Activated CD8-positive, alpha-beta memory T cell treated with anti-CD3 and anti-CD28 coated beads, Interleukin-2, amount 50 U/mL, for 1 hour (primary cell): Measurements from ENCODE around the gene PPIL6.
A peak's percentile ranks its signal among the peaks of the same experiment; 100 is the strongest.

ENCODE experiments used
- DNase-seq: peaks from one replicate; pipeline ENCODE4 v3.0.0-alpha.2; 2020; ENCODE audit errors: extremely low read depth

PPIL6 gene

GRCh38 chr6:109440331-109441068 lies at the start of gene PPIL6, which contains the start of gene SMPD2:
Gene PPIL6 (minus strand): TSS chr6:109440628. CDS start chr6:109440590, 38 bp downstream.
Gene SMPD2 (plus strand): TSS chr6:109440724. CDS start chr6:109441122, 398 bp downstream.
- DNase-seq, result no peak

- no peak for DNase-seq
Measured at GRCh38 chr6:109488001-109488400, 47.6 kb upstream of the PPIL6 start.

GRCh38 chr6:109486068-109486467 lies 45.6 kb upstream of the PPIL6 start:
- no peak for DNase-seq

- DNase-seq, result no peak
Measured at GRCh38 chr6:109485266-109485935, 45.0 kb upstream of the PPIL6 start.

GRCh38 chr6:109484122-109484521 lies 43.7 kb upstream of the PPIL6 start:
- DNase-seq, result no peak

- DNase-seq, result no peak
Measured at GRCh38 chr6:109483735-109484057, 43.3 kb upstream of the PPIL6 start.

- DNase-seq, result peak; percentile 74
Measured at GRCh38 chr6:109482905-109483734, 42.7 kb upstream of the PPIL6 start, which contains the start of gene ZBTB24. Gene ZBTB24 (minus strand): TSS chr6:109483219. CDS start chr6:109482026, 1,193 bp downstream.

GRCh38 chr6:109480993-109481480 lies 40.6 kb upstream of the PPIL6 start:
- DNase-seq, result no peak

- no peak for DNase-seq
Measured at GRCh38 chr6:109478841-109479624, 38.6 kb upstream of the PPIL6 start.

GRCh38 chr6:109478222-109478805 lies 37.9 kb upstream of the PPIL6 start:
- DNase-seq, result no peak

- DNase-seq, result no peak
Measured at GRCh38 chr6:109477725-109478124, 37.3 kb upstream of the PPIL6 start.

- DNase-seq, result no peak
Measured at GRCh38 chr6:109477184-109477583, 36.8 kb upstream of the PPIL6 start.

- DNase-seq, result no peak
Measured at GRCh38 chr6:109475625-109476024, 35.2 kb upstream of the PPIL6 start.

- no peak for DNase-seq
Measured at GRCh38 chr6:109474995-109475394, 34.6 kb upstream of the PPIL6 start.

GRCh38 chr6:109473120-109473519 lies 32.7 kb upstream of the PPIL6 start:
- DNase-seq, result no peak

GRCh38 chr6:109472132-109472995 lies 31.9 kb upstream of the PPIL6 start:
- no peak for DNase-seq

GRCh38 chr6:109471105-109471810 lies 30.8 kb upstream of the PPIL6 start:
- DNase-seq, result no peak

GRCh38 chr6:109469591-109470189 lies 29.3 kb upstream of the PPIL6 start:
- no peak for DNase-seq

- no peak for DNase-seq
Measured at GRCh38 chr6:109467696-109468095, 27.3 kb upstream of the PPIL6 start.
